GM18505 (cell line): Measurements from ENCODE around the gene MEF2B.

ENCODE experiments used
- ATAC-seq: cut with Tn5 transposase; IDR thresholded peaks from one replicate; pipeline ENCODE4 v1.9.1; 2021; ENCODE audit not compliant: unreplicated experiment
- POLR2A ChIP-seq: IDR thresholded peaks from 4 replicates; pipeline ENCODE4 v1.6.1; 2011; ENCODE audit warnings: borderline replicate concordance; ENCODE audit not compliant: insufficient read depth, insufficient read length; ENCODE audit errors: extremely low read depth

Gene MEF2B

GRCh38 chr19:19098703-19099632 lies 71.1 kb downstream of the MEF2B start:
- no peak for TF ChIP-seq POLR2A
- ATAC-seq, result no peak

- ATAC-seq, result no peak
- no peak for TF ChIP-seq POLR2A
Measured at GRCh38 chr19:19098084-19098702, 71.9 kb downstream of the MEF2B start.

- no peak for TF ChIP-seq POLR2A
- ATAC-seq, result no peak
Measured at GRCh38 chr19:19096641-19097627, 73.1 kb downstream of the MEF2B start.

GRCh38 chr19:19095691-19096090 lies 74.4 kb downstream of the MEF2B start:
- no peak for TF ChIP-seq POLR2A
- ATAC-seq, result no peak
